Neural cell (in vitro differentiated cells): Measurements from ENCODE around the gene TPCN1. TPM values are rescaled to one million over a fixed set of nuclear protein-coding genes. Genes with fewer than 3 reads are reported as not detected.

Experiments
- H2AFZ ChIP-seq: fragments of 200-600, 300-800 bp; sonication (generic), shearing (Covaris generic); 2 replicates; pipeline ENCODE4 v1.6.0; 2014; ENCODE audit warnings: low read depth, mild to moderate bottlenecking, antibody characterized with exemption, low read length, moderate library complexity
- H3F3A ChIP-seq: fragments of 200-600 bp; shearing (Covaris generic); 2 replicates; pipeline ENCODE4 v1.6.1; 2016; ENCODE audit warnings: mild to moderate bottlenecking, moderate library complexity, mixed read lengths, antibody characterized with exemption, low read length; ENCODE audit not compliant: insufficient read depth, poor library complexity, severe bottlenecking
- H3K27ac ChIP-seq: fragments of 200-600, 300-800 bp; sonication (generic), shearing (Covaris generic); 2 replicates; pipeline ENCODE4 v1.5.1; 2014; ENCODE audit warnings: mild to moderate bottlenecking, low read length, moderate library complexity
- H3K27me3 ChIP-seq: fragments of 300-800, 200-600 bp; sonication (generic), shearing (Covaris generic); 2 replicates; pipeline ENCODE4 v1.6.0; 2014; ENCODE audit warnings: mild to moderate bottlenecking, low read depth, low read length, moderate library complexity; ENCODE audit not compliant: insufficient read depth
- H3K36me3 ChIP-seq: fragments of 300-800, 200-600 bp; sonication (generic), shearing (Covaris generic); 2 replicates; pipeline ENCODE4 v1.5.1; 2014; ENCODE audit warnings: mild to moderate bottlenecking, antibody characterized with exemption, low read length, moderate library complexity; ENCODE audit not compliant: insufficient read depth
- H3K4me2 ChIP-seq: fragments of 300-800, 200-600 bp; sonication (generic), shearing (Covaris generic); 2 replicates; pipeline ENCODE4 v1.6.0; 2014; ENCODE audit warnings: mild to moderate bottlenecking, low read length
- H3K4me3 ChIP-seq: fragments of 300-800, 200-600 bp; sonication (generic), shearing (Covaris generic); 2 replicates; pipeline ENCODE4 v1.5.1; 2014; ENCODE audit warnings: mild to moderate bottlenecking, low read length, moderate library complexity
- H3K79me2 ChIP-seq: fragments of 200-600 bp; shearing (Covaris generic); replicated peaks from 2 replicates; pipeline ENCODE4 v1.6.0; 2014; ENCODE audit warnings: mild to moderate bottlenecking, low read length, moderate library complexity; ENCODE audit not compliant: insufficient read depth
- H3K9ac ChIP-seq: fragments of 300-800, 200-600 bp; sonication (generic), shearing (Covaris generic); 2 replicates; pipeline ENCODE4 v1.6.1; 2016; ENCODE audit warnings: mild to moderate bottlenecking, low read length, mixed read lengths
- H3K9me2 ChIP-seq: fragments of 200-600 bp; shearing (Covaris generic); 2 replicates; pipeline ENCODE4 v1.6.1; 2016; ENCODE audit warnings: mild to moderate bottlenecking, low read length, mixed read lengths; ENCODE audit not compliant: insufficient read depth
- H3K9me3 ChIP-seq: fragments of 200-600, 300-800 bp; sonication (generic), shearing (Covaris generic); 2 replicates; pipeline ENCODE4 v1.6.1; 2016; ENCODE audit warnings: mild to moderate bottlenecking, mixed run types, low read length, moderate library complexity, mixed read lengths
- H4K20me1 ChIP-seq: fragments of 200-600 bp; shearing (Covaris generic); 2 replicates; pipeline ENCODE4 v1.6.1; 2016; ENCODE audit warnings: mild to moderate bottlenecking, mixed run types; ENCODE audit not compliant: insufficient read depth
- CTCF ChIP-seq: fragments of 450-650 bp; IDR thresholded peaks from 2 replicates; pipeline ENCODE4 v1.5.1; 2014; ENCODE audit warnings: antibody characterized with exemption, mild to moderate bottlenecking, moderate library complexity; ENCODE audit not compliant: poor library complexity, severe bottlenecking
- EZH2 ChIP-seq: fragments of 200-600, 300-800 bp; shearing (Covaris generic), sonication (generic); IDR thresholded peaks from 2 replicates; pipeline ENCODE4 v1.6.1; 2014; ENCODE audit warnings: antibody characterized with exemption, low read length, borderline replicate concordance, mild to moderate bottlenecking; ENCODE audit not compliant: insufficient read depth, poor library complexity, severe bottlenecking
- MXI1 ChIP-seq: fragments of 450-650 bp; conservative IDR thresholded peaks from 2 replicates; pipeline ENCODE4 v1.6.1; 2014; ENCODE audit warnings: antibody characterized with exemption, mild to moderate bottlenecking; ENCODE audit not compliant: poor library complexity, severe bottlenecking
- RAD21 ChIP-seq: fragments of 450-650 bp; conservative IDR thresholded peaks from 2 replicates; pipeline ENCODE4 v1.6.1; 2014; ENCODE audit warnings: antibody characterized with exemption, mild to moderate bottlenecking, moderate library complexity
- REST ChIP-seq: IDR thresholded peaks from 2 replicates; pipeline ENCODE4 v1.6.1; 2012; ENCODE audit warnings: borderline replicate concordance
- SMC3 ChIP-seq: fragments of 450-650 bp; conservative IDR thresholded peaks from 2 replicates; pipeline ENCODE4 v1.6.1; 2014; ENCODE audit warnings: antibody characterized with exemption, mild to moderate bottlenecking, moderate library complexity; ENCODE audit not compliant: poor library complexity
- TAF1 ChIP-seq: IDR thresholded peaks from 2 replicates; pipeline ENCODE4 v1.6.1; 2012; ENCODE audit warnings: low read depth
- polyA plus RNA-seq: library from polyadenylated mRNA; depleted of rRNA; stranded (reverse); fragments of >200 nt; gene quantifications from 2 replicates; pipeline ENCODE4 v1.2.3, GENCODE V29; 2014

Gene TPCN1
- polyA plus RNA-seq, 1 donor from 2014 or later: 4.0 TPM

GRCh38 chr12:113198296-113198695 lies 23.0 kb upstream of the TPCN1 start (continued):
- no peak for TF ChIP-seq SMC3

- H3K27ac ChIP-seq: no peak overlapping the region
- H4K20me1 ChIP-seq: no peaks in the 10 kb centered on the region
- H3K4me3 ChIP-seq: no peak overlapping the region
- no peaks in the 10 kb centered on the region for H3F3A ChIP-seq
- H3K36me3 ChIP-seq: no peaks in the 10 kb centered on the region
- H3K9ac ChIP-seq: no peak overlapping the region
- H3K79me2 ChIP-seq: no peaks in the 10 kb centered on the region
- no peaks in the 10 kb centered on the region for H3K9me3 ChIP-seq
- H3K27me3 ChIP-seq: no peaks in the 10 kb centered on the region
- H2AFZ ChIP-seq: no peak overlapping the region
- H3K4me2 ChIP-seq: no peak overlapping the region
- H3K9me2 ChIP-seq: no peaks in the 10 kb centered on the region
- TF ChIP-seq TAF1 (no peak), RAD21 (no peak), SMC3 (no peak), EZH2 (no peak), MXI1 (no peak), REST (no peak), CTCF (no peak)
Observed at GRCh38 chr12:113200021-113200797, 21.1 kb upstream of the TPCN1 start.

GRCh38 chr12:113201187-113202177 lies 19.8 kb upstream of the TPCN1 start:
- Histone ChIP-seq H3K4me2 (no peak overlapping the region), H4K20me1 (no peaks in the 10 kb centered on the region), H3F3A (no peaks in the 10 kb centered on the region), H3K4me3 (no peak overlapping the region), H3K27ac (no peak overlapping the region), H3K27me3 (no peaks in the 10 kb centered on the region), H3K79me2 (no peaks in the 10 kb centered on the region), H3K9ac (no peak overlapping the region), H3K9me3 (no peaks in the 10 kb centered on the region), H3K36me3 (no peaks in the 10 kb centered on the region), H3K9me2 (no peaks in the 10 kb centered on the region), H2AFZ (no peak overlapping the region)
- TF ChIP-seq EZH2: no peak
- TF ChIP-seq SMC3: no peak
- TF ChIP-seq MXI1: no peak
- no peak for TF ChIP-seq REST
